Vagina (tissue), 2 donors: ENCODE measurements around the gene MBD6.

ENCODE experiments used
- CTCF ChIP-seq, 3 experiments: fragments of 450-650 bp in 2 of 3; fragments of 200-600 bp in 1 of 3; sonication (generic) in 1 of 3; IDR thresholded peaks; one replicate each; pipeline ENCODE4 v1.5.1; 2017 to 2019; ENCODE audit warnings: antibody characterized with exemption in 3 of 3, mild to moderate bottlenecking in 2 of 3, moderate library complexity in 2 of 3
- POLR2A ChIP-seq, 2 donors: fragments of 450-650 bp; IDR thresholded peaks; one replicate each; pipeline ENCODE4 v1.6.1; 2017; ENCODE audit warnings: antibody characterized with exemption in 2 of 2, mild to moderate bottlenecking in 2 of 2, moderate library complexity in 2 of 2
- POLR2AphosphoS5 ChIP-seq, 2 donors: sonication (generic); formaldehyde crosslinking; IDR thresholded peaks; one replicate each; pipeline ENCODE4 v1.9.0; 2017; ENCODE audit warnings: antibody characterized with exemption in 2 of 2, mild to moderate bottlenecking in 2 of 2, low read depth in 1 of 2; ENCODE audit not compliant: insufficient read depth in 1 of 2

- no peak for TF ChIP-seq POLR2AphosphoS5 (IDR thresholded peaks at IDR 0.05; ENCODE audit: insufficient read depth in 1 of 2, low read depth in 1 of 2)
- no peak for TF ChIP-seq CTCF (IDR thresholded peaks at IDR 0.05)
- TF ChIP-seq POLR2A (IDR thresholded peaks at IDR 0.05): no peak
Observed at GRCh38 chr12:57545809-57546437, 23.3 kb downstream of the MBD6 start.
